HepG2 (cell line): ENCODE data around the gene CCM2. TPM values are rescaled to one million over a fixed set of nuclear protein-coding genes. Genes with fewer than 3 reads are reported as not detected.

Source experiments
- ATAC-seq: fragments of 200-7000 bp; cut with Tn5 transposase; 3 replicates; pipeline ENCODE4 v1.9.1; 2020; ENCODE audit warnings: mild to moderate bottlenecking, moderate library complexity
- BruUV-seq: library from RNA; stranded (reverse); fragments of 400-500 nt; replicated peaks from 2 replicates; lab custom pipeline; 2021; lab: Mats Ljungman, UMichigan
- CTCF ChIA-PET: fragments of 300-600 bp; formaldehyde crosslinking; extraction: SDS; loops from one replicate; lab custom pipeline; 2021; ENCODE audit warnings: low total read pairs, inconsistent platforms, low intra/inter-chr PET ratio; lab: Yijun Ruan, JAX
- POLR2A ChIA-PET: fragments of 350-600 bp; sonication (Branson Sonifier 250); formaldehyde crosslinking; loops from one replicate; lab custom pipeline; 2020; ENCODE audit warnings: antibody characterized with exemption, inconsistent platforms; lab: Yijun Ruan, JAX
- DNase-seq: peaks from one replicate; pipeline ENCODE4 v3.0.0-alpha.2; 2015; ENCODE audit warnings: low spot score
- FAIRE-seq: peaks from 3 replicates; lab custom pipeline; 2011; peaks lifted over from hg19 to GRCh38; lab: Jason Lieb, UNC
- H2AFZ ChIP-seq: one replicate; pipeline ENCODE4 v1.6.1; 2011; ENCODE audit warnings: low read length, inconsistent platforms
- H3K27ac ChIP-seq: fragments of 300-600 bp; 3 replicates; pipeline ENCODE4 v1.8.0; 2011; ENCODE audit warnings: mixed run types, mild to moderate bottlenecking, mixed read lengths, low read length, inconsistent platforms; ENCODE audit not compliant: insufficient read depth; ENCODE audit errors: extremely low read length
- H3K27me3 ChIP-seq, 2 experiments: fragments of 200-600 bp in 1 of 2; 2 replicates in 1 of 2; 3 replicates in 1 of 2; pipeline versions ENCODE4 v1.6.0 to v1.8.0; 2011; ENCODE audit warnings: low read length in 2 of 2, mild to moderate bottlenecking in 2 of 2, moderate library complexity in 2 of 2, inconsistent platforms in 1 of 2; ENCODE audit not compliant: insufficient read depth in 2 of 2, control insufficient read depth in 1 of 2
- H3K36me3 ChIP-seq, 2 experiments: fragments of 200-600 bp in 1 of 2; replicated peaks in 1 of 2; 2 replicates in 1 of 2; 3 replicates in 1 of 2; pipeline versions ENCODE4 v1.5.1 to v1.8.0; 2011; ENCODE audit warnings: low read length in 2 of 2, inconsistent platforms in 1 of 2; ENCODE audit not compliant: insufficient read depth in 2 of 2, control insufficient read depth in 1 of 2
- H3K4me1 ChIP-seq: 2 replicates; pipeline ENCODE4 v1.5.1; 2012; ENCODE audit warnings: low read length, inconsistent platforms; ENCODE audit not compliant: insufficient read depth
- H3K4me2 ChIP-seq: 2 replicates; pipeline ENCODE4 v1.6.0; 2011; ENCODE audit warnings: low read depth, low read length, inconsistent platforms
- H3K4me3 ChIP-seq, 3 experiments: fragments of 200-600 bp in 1 of 3; sonication (generic), shearing (Covaris generic) in 1 of 3; replicated peaks in 1 of 3; 2 replicates each; pipeline ENCODE4 v1.5.1; 2011 to 2016; ENCODE audit warnings: low read length in 3 of 3, inconsistent platforms in 2 of 3, low read depth in 2 of 3, mild to moderate bottlenecking in 2 of 3, control low read depth in 1 of 3, mixed read lengths in 1 of 3; ENCODE audit not compliant: insufficient read depth in 1 of 3
- H3K79me2 ChIP-seq: one replicate; pipeline ENCODE4 v1.6.1; 2011; ENCODE audit warnings: low read length, inconsistent platforms; ENCODE audit not compliant: insufficient read depth
- H3K9ac ChIP-seq: 2 replicates; pipeline ENCODE4 v1.6.0; 2011; ENCODE audit warnings: mild to moderate bottlenecking, low read depth, low read length, inconsistent platforms; ENCODE audit not compliant: insufficient read depth
- H3K9me3 ChIP-seq: 2 replicates; pipeline ENCODE4 v1.5.1; 2012; ENCODE audit warnings: mild to moderate bottlenecking, low read length
- H4K20me1 ChIP-seq: 2 replicates; pipeline ENCODE4 v1.6.0; 2011; ENCODE audit warnings: inconsistent platforms, mild to moderate bottlenecking, low read length, moderate library complexity; ENCODE audit not compliant: insufficient read depth
- GATA4 ChIP-seq: sonication (generic); IDR thresholded peaks from 2 replicates; pipeline ENCODE4 v1.6.1; 2016; ENCODE audit warnings: antibody characterized with exemption, low read depth, borderline replicate concordance
- GATAD1 ChIP-seq: IDR thresholded peaks from 2 replicates; pipeline ENCODE4 v1.6.1; 2016; ENCODE audit warnings: missing genetic modification reagents, missing compliant biosample characterization
- KLF11 ChIP-seq: IDR thresholded peaks from 2 replicates; pipeline ENCODE4 v1.6.1; 2016; ENCODE audit warnings: missing compliant biosample characterization
- MAZ ChIP-seq, 2 experiments: sonication (generic) in 1 of 2; formaldehyde crosslinking in 1 of 2; IDR thresholded peaks; 2 replicates each; pipeline versions ENCODE4 v1.5.0 to v1.6.1; 2012 to 2020; ENCODE audit warnings: low read depth in 2 of 2, mild to moderate bottlenecking in 2 of 2, borderline replicate concordance in 1 of 2, improper control_type of control experiment in 1 of 2, low read length in 1 of 2, missing genetic modification reagents in 1 of 2, moderate library complexity in 1 of 2
- NR2C2 ChIP-seq: sonication (generic); formaldehyde crosslinking; IDR thresholded peaks from 2 replicates; pipeline ENCODE4 v1.4.0; 2020; ENCODE audit warnings: missing genetic modification reagents, mild to moderate bottlenecking, moderate library complexity, borderline replicate concordance
- RORA ChIP-seq: sonication (generic); formaldehyde crosslinking; IDR thresholded peaks from 2 replicates; pipeline ENCODE4 v1.5.0; 2020; ENCODE audit warnings: mild to moderate bottlenecking, missing genetic modification reagents, moderate library complexity
- SALL2 ChIP-seq: sonication (generic); formaldehyde crosslinking; IDR thresholded peaks from 2 replicates; pipeline ENCODE4 v1.8.1; 2023; ENCODE audit warnings: mild to moderate bottlenecking, missing genetic modification reagents, inconsistent platforms
- SMAD9 ChIP-seq: sonication (generic); formaldehyde crosslinking; IDR thresholded peaks from 2 replicates; pipeline ENCODE4 v1.5.1; 2020; ENCODE audit warnings: mild to moderate bottlenecking, missing genetic modification reagents
- SNAPC2 ChIP-seq: sonication (generic); formaldehyde crosslinking; IDR thresholded peaks from 2 replicates; pipeline ENCODE4 v1.8.1; 2022; ENCODE audit warnings: mild to moderate bottlenecking, missing genetic modification reagents
- TAF1 ChIP-seq: sonication (generic); formaldehyde crosslinking; IDR thresholded peaks from 2 replicates; pipeline ENCODE4 v1.4.0; 2020; ENCODE audit warnings: missing genetic modification reagents
- TP53 ChIP-seq: sonication (generic); formaldehyde crosslinking; conservative IDR thresholded peaks from 2 replicates; pipeline ENCODE4 v1.4.0; 2020; ENCODE audit warnings: missing genetic modification reagents
- ZNF629 ChIP-seq: sonication (generic); formaldehyde crosslinking; conservative IDR thresholded peaks from 2 replicates; pipeline ENCODE4 v1.5.0; 2020; ENCODE audit warnings: missing genetic modification reagents
- ZNF7 ChIP-seq: IDR thresholded peaks from 2 replicates; pipeline ENCODE4 v1.6.1; 2016; ENCODE audit warnings: missing biosample characterization, missing genetic modification reagents
- WGBS: methylation state at CpG from one replicate; pipeline ENCODE4 v1.1.6; 2017; ENCODE audit warnings: low lambda C conversion rate; 5-methylcytosine and 5-hydroxymethylcytosine counted together
- in situ Hi-C: cut with HindIII; loops from 2 replicates; pipeline ENCODE4 v1.10.0; 2017; ENCODE audit warnings: low pct_unique_long_range_greater_than_20kb; ENCODE audit not compliant: extremely low pct_ligation_motif_present
- intact Hi-C: fragments of 100-400 bp; cut with micrococcal nuclease; formaldehyde crosslinking; loops from one replicate; pipeline ENCODE4 v1.10.0; 2022; ENCODE audit not compliant: unreplicated experiment
- polyA plus RNA-seq, 8 experiments: library from polyadenylated mRNA; depleted of rRNA in 3 of 8; stranded (reverse) in 7 of 8; unstranded in 1 of 8; fragments of >200 nt; fragmentation: Illumina TruSeq in 4 of 8; extraction: Trizol in 4 of 8; gene quantifications; 2 replicates each; pipeline versions ENCODE4 v1.2.1 to v1.2.3, GENCODE V29; 2011 to 2016; ENCODE audit warnings: low read depth in 4 of 8, missing spikeins in 1 of 8, mixed read lengths in 1 of 8; ENCODE audit not compliant: insufficient read depth in 1 of 8
- total RNA-seq, 5 experiments: library from RNA; depleted of rRNA; stranded (reverse); fragments of >200 nt; fragmentation: Illumina TruSeq; extraction: Trizol; gene quantifications; 2 replicates each; pipeline ENCODE4 v1.2.3, GENCODE V29; 2016; ENCODE audit warnings: low read depth in 1 of 5
- TF ChIP-seq, protein P1 (sequence below): sonication (generic); formaldehyde crosslinking; IDR thresholded peaks from 2 replicates; pipeline ENCODE4 v1.8.1; 2023; ENCODE audit warnings: mild to moderate bottlenecking, missing genetic modification reagents
- TF ChIP-seq, protein P2 (sequence below): sonication (generic); formaldehyde crosslinking; conservative IDR thresholded peaks from 2 replicates; pipeline ENCODE4 v1.4.0; 2020; ENCODE audit warnings: mild to moderate bottlenecking, missing genetic modification reagents, moderate library complexity
- TF ChIP-seq, protein P3 (sequence below): sonication (generic); formaldehyde crosslinking; IDR thresholded peaks from 2 replicates; pipeline ENCODE4 v1.8.1; 2023; ENCODE audit warnings: mild to moderate bottlenecking, missing genetic modification reagents, borderline replicate concordance
- TF ChIP-seq, protein P4 (sequence below): sonication (generic); formaldehyde crosslinking; IDR thresholded peaks from 2 replicates; pipeline ENCODE4 v1.4.0; 2020; ENCODE audit warnings: low read depth, mild to moderate bottlenecking, missing genetic modification reagents

CCM2 gene
- total and polyA plus RNA-seq, 2 of the 13 experiments (the other 11 are each of a cell fraction or from before 2014, with no cell fraction given) = 13.7 to 15.8 TPM

DNA sequence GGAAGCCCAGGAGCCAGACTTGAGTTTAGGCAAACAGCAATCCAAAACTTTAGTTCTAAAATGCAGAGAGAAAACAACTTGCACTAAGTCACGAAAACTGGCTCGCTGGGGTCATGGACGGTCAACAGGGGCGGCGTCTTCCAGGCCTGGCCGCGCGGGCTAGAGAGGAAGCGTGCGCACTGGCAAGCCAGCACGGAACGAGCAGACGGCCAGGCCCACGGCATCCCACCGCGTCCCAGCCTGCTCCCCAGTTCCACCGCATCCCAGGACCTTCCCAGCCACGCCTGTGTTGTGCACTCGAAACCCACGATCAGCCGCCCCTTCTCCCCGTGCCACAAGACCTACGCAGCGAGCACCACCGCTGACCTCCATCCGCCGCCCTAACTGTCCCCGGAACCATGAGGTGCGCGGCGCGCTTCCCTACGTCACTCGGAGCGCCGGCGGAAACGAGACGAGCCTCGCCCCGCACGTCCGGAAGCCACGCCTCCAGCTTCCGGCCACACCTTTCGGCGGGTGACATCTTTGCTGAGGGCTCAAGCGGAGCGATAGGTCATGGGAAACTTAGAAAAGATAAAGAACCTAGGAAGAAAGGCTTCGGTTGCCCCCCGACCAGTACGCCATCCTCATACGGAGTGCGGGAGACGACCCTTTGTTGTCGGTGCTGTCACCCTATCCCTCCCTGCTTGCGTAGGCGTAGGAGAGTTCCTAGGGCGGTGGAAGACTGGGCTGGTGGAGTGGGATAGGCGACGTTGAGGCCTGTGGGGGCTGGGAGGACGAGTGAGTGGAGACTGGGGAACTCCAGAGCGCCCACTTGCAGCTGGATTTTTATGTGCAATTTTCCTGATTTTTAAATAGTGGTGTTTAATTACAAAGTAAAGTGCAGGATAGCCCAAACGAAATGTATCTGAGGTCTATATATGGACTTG is 111.6 kb downstream of the CCM2 start, which contains the start of gene TBRG4:
TBRG4 (minus strand) TSS at position 400 of the 926 bp plus-strand sequence. CDS start 2,460 bp downstream, outside the sequence.
- ChIA-PET CTCF (no interaction called here), POLR2A (interaction anchor here (0.7 to 2.2 kb wide), 21 partner anchors 12 to 771 kb away, joined by 3 to 34 read pairs (median 4); partner anchors contain the start of genes CCM2, DDX56, OGDH and PURB)
- peaks cover 18% of the 10 kb centered on the region for H4K20me1 ChIP-seq
- ATAC-seq (peak; percentile 92), FAIRE-seq (peak; percentile 87), DNase-seq (peak; percentile 90)
- H3K9me3 ChIP-seq = no peaks in the 10 kb centered on the region
- peak within 1 kb of the TSS; percentile 75 for H3K4me2 ChIP-seq
- in situ Hi-C loops (no loop called here), intact Hi-C loops (loop anchor here (5.0 kb wide), 1 partner anchor 109 kb away; the partner anchor contains the start of gene CCM2)
- peaks cover 46% of the 10 kb centered on the region for H3K79me2 ChIP-seq
- H3K27ac ChIP-seq = peak within 1 kb of the TSS; percentile 94
- H3K27me3 ChIP-seq = no peaks in the 10 kb centered on the region; a peak in 1 of 5 replicates
- no peak within 1 kb of the TSS for H2AFZ ChIP-seq
- peak within 1 kb of the TSS; percentile 83 to 97 (median 92) for H3K4me3 ChIP-seq
- peaks cover 57% of the 10 kb centered on the region for H3K4me1 ChIP-seq
- peaks cover 14 to 28% of the 10 kb centered on the region in 2 experiments for H3K36me3 ChIP-seq
- BruUV-seq = TSS peak; percentile 98
- 0% methylated on average over 40 of the region's 64 CpGs for WGBS
- H3K9ac ChIP-seq = peak within 1 kb of the TSS; percentile 97
- TF ChIP-seq, protein P1, sequence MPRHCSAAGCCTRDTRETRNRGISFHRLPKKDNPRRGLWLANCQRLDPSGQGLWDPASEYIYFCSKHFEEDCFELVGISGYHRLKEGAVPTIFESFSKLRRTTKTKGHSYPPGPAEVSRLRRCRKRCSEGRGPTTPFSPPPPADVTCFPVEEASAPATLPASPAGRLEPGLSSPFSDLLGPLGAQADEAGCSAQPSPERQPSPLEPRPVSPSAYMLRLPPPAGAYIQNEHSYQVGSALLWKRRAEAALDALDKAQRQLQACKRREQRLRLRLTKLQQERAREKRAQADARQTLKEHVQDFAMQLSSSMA (CRISPR knock-in tag) = peak; percentile 91; the same call in 1 of the 2 replicates
- TF ChIP-seq GATAD1 (CRISPR knock-in tag) = peak; percentile 99
- TF ChIP-seq SMAD9 = no peak
- TF ChIP-seq, protein P2, sequence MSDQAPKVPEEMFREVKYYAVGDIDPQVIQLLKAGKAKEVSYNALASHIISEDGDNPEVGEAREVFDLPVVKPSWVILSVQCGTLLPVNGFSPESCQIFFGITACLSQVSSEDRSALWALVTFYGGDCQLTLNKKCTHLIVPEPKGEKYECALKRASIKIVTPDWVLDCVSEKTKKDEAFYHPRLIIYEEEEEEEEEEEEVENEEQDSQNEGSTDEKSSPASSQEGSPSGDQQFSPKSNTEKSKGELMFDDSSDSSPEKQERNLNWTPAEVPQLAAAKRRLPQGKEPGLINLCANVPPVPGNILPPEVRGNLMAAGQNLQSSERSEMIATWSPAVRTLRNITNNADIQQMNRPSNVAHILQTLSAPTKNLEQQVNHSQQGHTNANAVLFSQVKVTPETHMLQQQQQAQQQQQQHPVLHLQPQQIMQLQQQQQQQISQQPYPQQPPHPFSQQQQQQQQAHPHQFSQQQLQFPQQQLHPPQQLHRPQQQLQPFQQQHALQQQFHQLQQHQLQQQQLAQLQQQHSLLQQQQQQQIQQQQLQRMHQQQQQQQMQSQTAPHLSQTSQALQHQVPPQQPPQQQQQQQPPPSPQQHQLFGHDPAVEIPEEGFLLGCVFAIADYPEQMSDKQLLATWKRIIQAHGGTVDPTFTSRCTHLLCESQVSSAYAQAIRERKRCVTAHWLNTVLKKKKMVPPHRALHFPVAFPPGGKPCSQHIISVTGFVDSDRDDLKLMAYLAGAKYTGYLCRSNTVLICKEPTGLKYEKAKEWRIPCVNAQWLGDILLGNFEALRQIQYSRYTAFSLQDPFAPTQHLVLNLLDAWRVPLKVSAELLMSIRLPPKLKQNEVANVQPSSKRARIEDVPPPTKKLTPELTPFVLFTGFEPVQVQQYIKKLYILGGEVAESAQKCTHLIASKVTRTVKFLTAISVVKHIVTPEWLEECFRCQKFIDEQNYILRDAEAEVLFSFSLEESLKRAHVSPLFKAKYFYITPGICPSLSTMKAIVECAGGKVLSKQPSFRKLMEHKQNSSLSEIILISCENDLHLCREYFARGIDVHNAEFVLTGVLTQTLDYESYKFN (CRISPR knock-in tag) = peak; percentile 69
- peak; percentile 93 for TF ChIP-seq NR2C2 (CRISPR knock-in tag)
- peak; percentile 53; the same call in 1 of the 2 replicates for TF ChIP-seq MAZ (IDR thresholded peaks at IDR 0.05; ENCODE audit: borderline replicate concordance, low read depth, low read length)
- peak; percentile 84; the same call in 1 of the 2 replicates for TF ChIP-seq MAZ (CRISPR knock-in tag; IDR thresholded peaks at IDR 0.05; ENCODE audit: low read depth)
- TF ChIP-seq, protein P3, sequence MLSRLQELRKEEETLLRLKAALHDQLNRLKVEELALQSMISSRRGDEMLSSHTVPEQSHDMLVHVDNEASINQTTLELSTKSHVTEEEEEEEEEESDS = no peak
- no peak for TF ChIP-seq ZNF7 (CRISPR knock-in tag)
- peak; percentile 31; the same call in 1 of the 2 replicates for TF ChIP-seq ZNF629
- peak; percentile 98 for TF ChIP-seq TAF1 (CRISPR knock-in tag)
- TF ChIP-seq SNAPC2 (CRISPR knock-in tag) = 0 out of 2 replicates have a peak, but pooled peaks have one; percentile 17
- TF ChIP-seq, protein P4, sequence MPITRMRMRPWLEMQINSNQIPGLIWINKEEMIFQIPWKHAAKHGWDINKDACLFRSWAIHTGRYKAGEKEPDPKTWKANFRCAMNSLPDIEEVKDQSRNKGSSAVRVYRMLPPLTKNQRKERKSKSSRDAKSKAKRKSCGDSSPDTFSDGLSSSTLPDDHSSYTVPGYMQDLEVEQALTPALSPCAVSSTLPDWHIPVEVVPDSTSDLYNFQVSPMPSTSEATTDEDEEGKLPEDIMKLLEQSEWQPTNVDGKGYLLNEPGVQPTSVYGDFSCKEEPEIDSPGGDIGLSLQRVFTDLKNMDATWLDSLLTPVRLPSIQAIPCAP = peak; percentile 93
- TF ChIP-seq GATA4 = peak; percentile 49; the same call in 1 of the 2 replicates
- peak; percentile 90 for TF ChIP-seq TP53 (CRISPR knock-in tag)
- peak; percentile 93; the same call in 1 of the 2 replicates for TF ChIP-seq KLF11 (CRISPR knock-in tag)
- no peak for TF ChIP-seq RORA
- peak; percentile 100 for TF ChIP-seq SALL2
